Stimulated activated CD4-positive, alpha-beta T cell treated with anti-CD3 and anti-CD28 coated beads, Interleukin-2, amount 100 ng/mL, for 4 hours (primary cell): ENCODE results near the gene GCK.

Experiments
- DNase-seq: peaks from one replicate; pipeline ENCODE4 v3.0.0-alpha.2; 2020; ENCODE audit warnings: low read depth

GCK gene

GRCh38 chr7:44116789-44117666 lies 72.2 kb downstream of the GCK start:
- no peak for DNase-seq

GRCh38 chr7:44116087-44116788 lies 73.0 kb downstream of the GCK start:
- DNase-seq = no peak

DNA sequence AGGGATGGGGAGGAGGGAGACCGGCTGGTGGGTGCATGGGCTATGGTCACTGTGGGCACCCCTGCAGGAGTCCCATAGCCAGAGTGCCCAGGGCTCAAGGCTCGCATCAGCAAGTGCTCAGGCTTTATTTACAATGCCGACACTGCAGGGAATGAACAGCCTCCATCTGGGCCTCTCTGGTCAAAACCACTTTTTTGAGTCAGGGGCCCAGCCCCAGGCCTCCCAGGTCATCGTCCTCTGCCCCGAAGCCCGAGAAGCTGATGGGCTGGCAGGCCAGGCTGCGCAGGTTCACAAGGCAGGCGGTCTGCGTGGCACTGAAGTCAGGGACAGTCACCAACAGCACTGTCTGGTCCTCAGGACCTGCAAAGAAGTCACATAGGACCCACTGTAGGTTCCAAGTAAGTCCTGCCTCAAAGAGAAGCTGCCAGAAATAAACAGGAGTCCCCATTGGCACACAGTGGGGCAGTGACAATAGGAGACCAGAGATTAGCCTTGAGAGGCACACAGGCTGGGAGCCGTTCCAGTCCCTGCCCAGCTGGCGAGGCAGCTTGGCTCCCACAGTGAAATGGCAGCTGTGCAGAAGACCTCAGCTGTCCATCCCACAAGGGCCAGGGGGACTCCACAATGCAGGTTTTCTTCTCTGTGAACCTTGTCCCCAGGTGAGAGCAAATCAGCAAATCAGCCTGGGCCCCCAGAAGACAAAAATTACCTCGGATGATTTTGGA lies 74.5 kb downstream of the GCK start:
- DNase-seq = no peak

DNA sequence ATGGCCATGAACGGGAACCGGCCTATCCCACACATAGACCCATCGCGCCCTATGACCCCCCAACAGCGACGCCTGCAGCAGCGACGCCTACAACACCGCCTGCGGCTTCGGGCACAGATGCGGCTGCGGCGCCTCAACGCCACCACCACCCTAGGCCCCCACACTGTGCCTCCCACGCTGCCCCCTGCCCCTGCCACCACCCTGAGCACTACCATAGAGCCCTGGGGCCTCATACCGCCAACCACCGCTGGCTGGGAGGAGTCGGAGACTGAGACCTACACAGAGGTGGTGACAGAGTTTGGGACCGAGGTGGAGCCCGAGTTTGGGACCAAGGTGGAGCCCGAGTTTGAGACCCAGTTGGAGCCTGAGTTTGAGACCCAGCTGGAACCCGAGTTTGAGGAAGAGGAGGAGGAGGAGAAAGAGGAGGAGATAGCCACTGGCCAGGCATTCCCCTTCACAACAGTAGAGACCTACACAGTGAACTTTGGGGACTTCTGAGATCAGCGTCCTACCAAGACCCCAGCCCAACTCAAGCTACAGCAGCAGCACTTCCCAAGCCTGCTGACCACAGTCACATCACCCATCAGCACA lies 75.4 kb downstream of the GCK start:
- DNase-seq = no peak

DNA sequence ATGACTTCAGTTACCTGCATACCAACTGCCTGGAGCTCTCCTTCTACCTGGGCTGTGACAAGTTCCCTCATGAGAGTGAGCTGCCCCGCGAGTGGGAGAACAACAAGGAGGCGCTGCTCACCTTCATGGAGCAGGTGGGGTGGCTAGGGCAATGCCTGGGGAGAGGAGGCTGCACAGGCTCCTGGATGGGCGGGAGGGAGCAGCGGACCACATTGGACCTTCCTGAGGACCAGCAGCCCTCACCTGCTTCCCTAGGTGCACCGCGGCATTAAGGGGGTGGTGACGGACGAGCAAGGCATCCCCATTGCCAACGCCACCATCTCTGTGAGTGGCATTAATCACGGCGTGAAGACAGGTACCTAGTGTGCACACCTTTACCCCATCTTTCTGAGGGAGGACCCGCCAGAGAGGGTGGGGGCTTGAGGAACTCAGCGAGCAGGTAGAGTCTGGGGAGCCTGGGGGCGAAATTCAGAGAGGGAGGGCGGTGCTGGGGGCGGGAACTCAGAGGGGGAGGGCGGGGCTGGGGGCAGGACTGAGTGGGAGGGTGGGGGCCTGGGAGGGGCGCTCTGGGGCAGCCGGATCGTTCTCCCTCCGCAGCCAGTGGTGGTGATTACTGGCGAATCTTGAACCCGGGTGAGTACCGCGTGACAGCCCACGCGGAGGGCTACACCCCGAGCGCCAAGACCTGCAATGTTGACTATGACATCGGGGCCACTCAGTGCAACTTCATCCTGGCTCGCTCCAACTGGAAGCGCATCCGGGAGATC lies 76.1 kb downstream of the GCK start:
- DNase-seq = no peak

DNA sequence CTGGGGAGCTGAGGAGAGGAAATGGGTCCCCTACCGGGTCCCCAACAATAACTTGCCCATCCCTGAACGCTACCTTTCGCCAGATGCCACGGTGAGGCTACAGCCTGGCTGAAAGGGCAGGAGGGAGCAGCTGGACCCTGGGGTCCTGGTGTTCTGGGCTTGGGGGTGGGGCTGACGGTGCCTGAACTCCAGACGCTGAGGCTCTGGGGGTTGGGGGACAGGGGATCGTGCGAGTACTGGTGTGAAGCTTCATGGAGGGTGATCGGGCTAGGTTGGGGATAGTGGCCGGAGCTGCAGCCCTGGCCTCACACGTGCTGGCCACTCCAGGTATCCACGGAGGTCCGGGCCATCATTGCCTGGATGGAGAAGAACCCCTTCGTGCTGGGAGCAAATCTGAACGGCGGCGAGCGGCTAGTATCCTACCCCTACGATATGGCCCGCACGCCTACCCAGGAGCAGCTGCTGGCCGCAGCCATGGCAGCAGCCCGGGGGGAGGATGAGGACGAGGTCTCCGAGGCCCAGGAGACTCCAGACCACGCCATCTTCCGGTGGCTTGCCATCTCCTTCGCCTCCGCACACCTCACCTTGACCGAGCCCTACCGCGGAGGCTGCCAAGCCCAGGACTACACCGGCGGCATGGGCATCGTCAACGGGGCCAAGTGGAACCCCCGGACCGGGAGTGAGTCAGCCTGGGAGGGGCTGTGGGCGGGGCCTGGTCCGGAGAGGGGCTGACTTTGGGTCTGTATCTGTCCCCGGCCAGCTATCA lies 76.8 kb downstream of the GCK start:
- no peak for DNase-seq

GRCh38 chr7:44111761-44112160 lies 77.5 kb downstream of the GCK start:
- no peak for DNase-seq

DNA sequence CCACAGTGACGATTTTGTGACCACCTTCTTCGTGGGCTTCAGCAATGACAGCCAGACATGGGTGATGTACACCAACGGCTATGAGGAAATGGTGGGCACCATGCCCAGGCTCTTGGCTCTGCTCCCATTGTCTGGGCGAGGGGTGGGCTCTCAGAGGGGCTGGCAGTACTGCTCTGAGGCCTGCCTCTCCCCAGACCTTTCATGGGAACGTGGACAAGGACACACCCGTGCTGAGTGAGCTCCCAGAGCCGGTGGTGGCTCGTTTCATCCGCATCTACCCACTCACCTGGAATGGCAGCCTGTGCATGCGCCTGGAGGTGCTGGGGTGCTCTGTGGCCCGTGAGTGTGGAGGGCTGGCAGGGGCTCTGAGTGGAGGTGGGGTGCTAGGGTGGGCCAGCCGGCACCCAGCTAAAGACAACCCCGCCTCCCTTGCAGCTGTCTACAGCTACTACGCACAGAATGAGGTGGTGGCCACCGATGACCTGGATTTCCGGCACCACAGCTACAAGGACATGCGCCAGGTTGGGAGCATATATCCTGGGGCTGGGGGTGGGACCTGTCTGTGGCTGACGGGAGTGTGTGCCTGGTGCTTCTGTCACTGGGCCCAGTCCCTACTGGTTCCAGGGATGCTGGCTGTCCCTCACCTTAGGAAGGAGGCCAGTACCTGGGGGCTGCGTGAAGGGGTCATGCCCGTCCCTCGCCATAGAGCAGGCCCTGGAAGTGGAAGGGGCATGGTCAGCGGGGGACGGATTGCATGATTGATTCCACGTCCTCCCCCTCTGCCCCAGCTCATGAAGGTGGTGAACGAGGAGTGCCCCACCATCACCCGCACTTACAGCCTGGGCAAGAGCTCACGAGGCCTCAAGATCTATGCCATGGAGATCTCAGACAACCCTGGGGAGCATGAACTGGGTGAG lies 78.3 kb downstream of the GCK start:
- DNase-seq = no peak

DNA sequence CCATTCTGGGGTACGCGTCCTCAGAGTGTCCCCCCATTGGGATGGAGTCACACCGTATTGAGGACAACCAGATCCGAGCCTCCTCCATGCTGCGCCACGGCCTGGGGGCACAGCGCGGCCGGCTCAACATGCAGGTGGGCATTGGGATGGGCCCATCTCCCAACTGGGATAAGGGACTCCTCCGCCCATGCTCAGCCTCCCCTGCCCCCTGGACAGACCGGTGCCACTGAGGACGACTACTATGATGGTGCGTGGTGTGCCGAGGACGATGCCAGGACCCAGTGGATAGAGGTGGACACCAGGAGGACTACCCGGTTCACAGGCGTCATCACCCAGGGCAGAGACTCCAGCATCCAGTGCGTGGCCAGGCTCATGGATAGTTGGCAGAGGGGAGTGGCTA lies 79.2 kb downstream of the GCK start:
- no peak for DNase-seq

DNA sequence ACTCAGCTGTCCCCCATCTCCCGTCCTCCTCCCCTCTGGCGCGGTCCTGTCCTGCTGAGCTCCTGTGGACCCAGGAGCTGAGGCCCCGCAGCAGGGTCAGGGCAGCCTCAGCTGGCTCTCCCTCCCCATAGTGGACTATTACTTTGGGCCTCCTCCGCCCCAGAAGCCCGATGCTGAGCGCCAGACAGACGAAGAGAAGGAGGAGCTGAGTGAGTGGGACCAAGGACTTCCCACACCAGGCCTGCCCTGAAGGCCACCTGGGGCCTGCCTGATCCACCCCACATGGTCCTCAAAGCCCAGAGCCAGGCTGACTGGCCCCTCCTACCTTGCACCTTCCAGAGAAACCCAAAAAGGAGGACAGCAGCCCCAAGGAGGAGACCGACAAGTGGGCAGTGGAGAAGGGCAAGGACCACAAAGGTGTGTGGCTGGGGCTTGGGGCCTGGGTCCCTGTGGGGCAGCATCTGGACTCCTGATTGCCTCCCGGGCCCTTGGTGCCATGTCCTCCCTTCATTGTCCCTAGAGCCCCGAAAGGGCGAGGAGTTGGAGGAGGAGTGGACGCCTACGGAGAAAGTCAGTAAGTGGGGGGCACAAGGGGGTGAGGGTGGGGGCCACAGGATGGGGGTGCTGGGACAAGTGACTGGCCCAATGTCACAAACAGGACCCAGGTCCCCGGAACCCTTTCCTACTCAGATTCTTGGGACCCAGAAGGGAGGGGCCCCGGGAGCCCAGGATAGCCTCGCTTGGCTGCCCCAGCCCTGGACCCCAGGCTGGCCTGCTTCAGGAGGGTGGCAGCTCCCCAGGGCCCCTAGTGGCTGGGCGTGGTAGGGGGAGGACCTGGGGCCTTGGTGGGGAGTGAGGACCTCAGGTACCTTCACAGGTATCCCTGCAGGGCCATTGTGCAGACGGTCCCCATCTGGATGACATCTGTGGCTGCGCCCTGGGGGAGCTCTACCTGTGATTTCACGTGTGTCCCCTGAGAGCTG lies 80.2 kb downstream of the GCK start:
- DNase-seq = no peak

GRCh38 chr7:44107961-44108767 lies 81.1 kb downstream of the GCK start:
- no peak for DNase-seq

DNA sequence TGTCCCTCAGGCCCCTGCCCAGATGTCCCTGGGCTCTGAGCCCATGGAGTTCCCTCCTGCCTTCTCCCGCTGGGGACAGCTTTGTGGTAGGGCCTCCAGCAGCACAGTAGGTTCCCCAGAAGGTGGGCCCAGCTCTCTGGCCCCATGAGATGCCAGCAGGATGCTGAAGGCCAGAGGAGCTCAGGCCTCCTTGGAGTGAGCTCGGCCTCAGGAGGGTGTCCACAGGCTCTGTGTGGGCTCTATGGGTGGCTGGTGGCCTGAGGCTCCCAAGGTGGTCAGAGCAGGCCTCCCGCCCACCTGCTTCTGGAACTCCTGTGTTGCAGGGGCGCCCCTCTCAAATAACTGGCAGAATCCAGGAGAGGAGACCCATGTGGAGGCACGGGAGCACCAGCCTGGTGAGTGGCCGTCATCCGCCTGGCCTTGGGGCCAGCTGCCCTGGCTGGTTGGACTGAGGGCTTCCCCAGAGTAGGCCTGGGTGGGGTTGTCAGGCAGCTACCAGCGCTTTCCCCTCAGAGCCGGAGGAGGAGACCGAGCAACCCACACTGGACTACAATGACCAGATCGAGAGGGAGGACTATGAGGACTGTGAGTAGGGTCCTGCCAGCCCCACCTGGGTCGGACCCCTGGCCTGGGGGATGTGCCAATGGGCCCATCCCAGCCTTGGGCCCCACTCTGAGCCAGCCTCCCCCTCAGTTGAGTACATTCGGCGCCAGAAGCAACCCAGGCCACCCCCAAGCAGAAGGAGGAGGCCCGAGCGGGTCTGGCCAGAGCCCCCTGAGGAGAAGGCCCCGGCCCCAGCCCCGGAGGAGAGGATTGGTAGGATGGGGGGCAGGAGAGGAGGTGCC lies 81.9 kb downstream of the GCK start:
- DNase-seq = no peak

GRCh38 chr7:44106311-44107065 lies 82.8 kb downstream of the GCK start:
- DNase-seq = no peak

- no peak for DNase-seq
These were observed 83.4 kb downstream of the GCK start for GRCh38 chr7:44105832-44106231.

DNA sequence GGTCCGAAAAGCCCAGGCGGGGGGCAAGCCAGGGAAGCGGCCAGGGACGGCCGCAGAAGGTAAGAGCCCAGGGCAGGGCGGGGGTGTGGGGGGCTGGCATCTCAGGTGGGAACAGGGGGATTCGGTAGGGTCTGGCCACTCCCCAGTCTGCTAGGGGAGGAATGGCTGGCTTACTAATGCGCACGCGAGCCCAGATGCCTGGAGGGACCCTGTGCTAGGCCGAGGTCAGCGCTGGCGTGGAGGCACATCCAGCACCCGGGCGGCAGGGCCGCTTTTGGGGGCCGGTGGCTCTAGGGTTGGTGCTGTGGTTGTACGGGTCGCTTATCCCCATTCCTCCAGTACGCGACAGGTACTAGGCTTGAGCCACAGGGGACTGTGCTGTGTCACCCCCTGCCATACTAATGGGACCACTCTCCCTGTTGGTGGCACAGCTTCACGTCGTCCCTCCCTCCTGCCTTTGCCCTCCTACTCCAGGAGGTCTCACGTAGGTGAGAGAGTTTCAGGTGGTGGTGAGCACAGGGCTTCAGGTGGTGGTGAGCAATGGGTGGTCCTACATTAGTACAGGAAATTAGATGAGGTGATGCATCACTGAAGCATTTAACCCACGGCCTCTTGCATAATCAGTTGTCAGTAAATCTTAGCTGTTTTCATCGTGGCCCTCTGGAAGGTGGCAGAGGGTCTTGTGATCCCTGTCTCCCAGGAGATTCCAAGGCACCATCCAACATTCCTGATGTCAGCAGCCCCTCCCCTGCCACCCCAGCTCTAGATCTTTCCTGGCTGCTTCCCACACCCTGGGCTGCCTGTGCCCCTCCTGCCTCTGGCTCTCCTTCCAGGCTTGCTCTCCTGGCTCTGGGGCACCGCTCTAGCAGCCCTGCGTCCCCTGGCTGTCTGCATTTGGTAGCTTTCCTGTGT lies 84.1 kb downstream of the GCK start:
- DNase-seq = no peak
